OCI-LY1 (cell line): Measurements from ENCODE around the gene RCOR3.
"Not testable (repeated sequence)": the region's sequence is repeated elsewhere in the genome, so short reads cannot be mapped to it uniquely, and the experiment has no call there.

Experiments used
- H2AFZ ChIP-seq: fragments of 200-600 bp; sonication (generic), shearing (Covaris generic); 2 replicates; pipeline ENCODE4 v1.6.0; 2014; ENCODE audit warnings: antibody characterized with exemption, mild to moderate bottlenecking, low read length
- H3F3A ChIP-seq: fragments of 200-600 bp; sonication (generic), shearing (Covaris generic); 2 replicates; pipeline ENCODE4 v1.6.0; 2014; ENCODE audit warnings: mild to moderate bottlenecking, antibody characterized with exemption, low read length, moderate library complexity; ENCODE audit not compliant: insufficient read depth
- H3K27ac ChIP-seq: fragments of 200-600 bp; sonication (generic); 2 replicates; pipeline ENCODE4 v1.5.1; 2014; ENCODE audit warnings: low read length, mixed run types, mild to moderate bottlenecking, low read depth; ENCODE audit not compliant: poor library complexity, severe bottlenecking
- H3K27me3 ChIP-seq: fragments of 200-600 bp; sonication (generic); 2 replicates; pipeline ENCODE4 v1.6.0; 2014; ENCODE audit warnings: antibody characterized with exemption, mild to moderate bottlenecking, low read length, moderate library complexity; ENCODE audit not compliant: insufficient read depth
- H3K36me3 ChIP-seq: fragments of 200-600 bp; sonication (generic); 2 replicates; pipeline ENCODE4 v1.6.1; 2014; ENCODE audit warnings: mild to moderate bottlenecking, antibody characterized with exemption, low read length, moderate library complexity, mixed read lengths; ENCODE audit not compliant: insufficient read depth
- H3K4me1 ChIP-seq: fragments of 200-600 bp; sonication (generic); 2 replicates; pipeline ENCODE4 v1.5.1; 2014; ENCODE audit warnings: mild to moderate bottlenecking, low read length, moderate library complexity; ENCODE audit not compliant: insufficient read depth, severe bottlenecking
- H3K4me2 ChIP-seq: fragments of 200-600 bp; sonication (generic), shearing (Covaris generic); 2 replicates; pipeline ENCODE4 v1.6.1; 2014; ENCODE audit warnings: low read length
- H3K4me3 ChIP-seq: fragments of 200-600 bp; sonication (generic); 2 replicates; pipeline ENCODE4 v1.5.1; 2014; ENCODE audit warnings: low read length, low read depth, mild to moderate bottlenecking, mixed read lengths; ENCODE audit not compliant: poor library complexity, severe bottlenecking
- H3K79me2 ChIP-seq: fragments of 200-600 bp; shearing (Covaris generic); 2 replicates; pipeline ENCODE4 v1.6.1; 2016; ENCODE audit warnings: mixed run types, low read length, mixed read lengths; ENCODE audit not compliant: insufficient read depth
- H3K9ac ChIP-seq: fragments of 200-600 bp; sonication (generic), shearing (Covaris generic); 2 replicates; pipeline ENCODE4 v1.6.1; 2014; ENCODE audit warnings: mild to moderate bottlenecking, low read length, mixed read lengths
- H3K9me2 ChIP-seq: fragments of 200-600 bp; sonication (generic), shearing (Covaris generic); 2 replicates; pipeline ENCODE4 v1.6.1; 2014; ENCODE audit warnings: low read depth, mild to moderate bottlenecking, low read length, mixed read lengths
- H3K9me3 ChIP-seq: fragments of 200-600 bp; shearing (Covaris generic); 2 replicates; pipeline ENCODE4 v1.6.1; 2014; ENCODE audit warnings: low read length, mixed read lengths
- H4K20me1 ChIP-seq: fragments of 200-600 bp; sonication (generic), shearing (Covaris generic); 2 replicates; pipeline ENCODE4 v1.6.0; 2016; ENCODE audit warnings: mild to moderate bottlenecking, low read length; ENCODE audit not compliant: insufficient read depth
- EZH2 ChIP-seq: fragments of 200-600 bp; sonication (generic), shearing (Covaris generic); IDR thresholded peaks from 2 replicates; pipeline ENCODE4 v1.8.0; 2017; ENCODE audit warnings: borderline replicate concordance, mixed run types, mild to moderate bottlenecking, antibody characterized with exemption, low read length, moderate library complexity, mixed read lengths
- TF ChIP-seq, protein P1 (sequence below): fragments of 200-600 bp; sonication (generic), shearing (Covaris generic); IDR thresholded peaks from 2 replicates; pipeline ENCODE4 v1.5.1; 2017; ENCODE audit warnings: mild to moderate bottlenecking, antibody characterized with exemption, low read length, moderate library complexity, mixed read lengths

Gene RCOR3

GRCh38 chr1:211247921-211248320 lies 11.2 kb upstream of the RCOR3 start:
- no peak overlapping the region for H3K4me2 ChIP-seq
- no peaks in the 10 kb centered on the region for H3K27me3 ChIP-seq
- H3K4me3 ChIP-seq = no peak overlapping the region
- no peak overlapping the region for H3K27ac ChIP-seq
- H3K36me3 ChIP-seq = no peaks in the 10 kb centered on the region
- no peak overlapping the region for H2AFZ ChIP-seq
- H3K9me2 ChIP-seq = no peaks in the 10 kb centered on the region
- H3K4me1 ChIP-seq = no peaks in the 10 kb centered on the region
- H4K20me1 ChIP-seq = no peaks in the 10 kb centered on the region
- TF ChIP-seq EZH2 = no peak
- TF ChIP-seq, protein P1, sequence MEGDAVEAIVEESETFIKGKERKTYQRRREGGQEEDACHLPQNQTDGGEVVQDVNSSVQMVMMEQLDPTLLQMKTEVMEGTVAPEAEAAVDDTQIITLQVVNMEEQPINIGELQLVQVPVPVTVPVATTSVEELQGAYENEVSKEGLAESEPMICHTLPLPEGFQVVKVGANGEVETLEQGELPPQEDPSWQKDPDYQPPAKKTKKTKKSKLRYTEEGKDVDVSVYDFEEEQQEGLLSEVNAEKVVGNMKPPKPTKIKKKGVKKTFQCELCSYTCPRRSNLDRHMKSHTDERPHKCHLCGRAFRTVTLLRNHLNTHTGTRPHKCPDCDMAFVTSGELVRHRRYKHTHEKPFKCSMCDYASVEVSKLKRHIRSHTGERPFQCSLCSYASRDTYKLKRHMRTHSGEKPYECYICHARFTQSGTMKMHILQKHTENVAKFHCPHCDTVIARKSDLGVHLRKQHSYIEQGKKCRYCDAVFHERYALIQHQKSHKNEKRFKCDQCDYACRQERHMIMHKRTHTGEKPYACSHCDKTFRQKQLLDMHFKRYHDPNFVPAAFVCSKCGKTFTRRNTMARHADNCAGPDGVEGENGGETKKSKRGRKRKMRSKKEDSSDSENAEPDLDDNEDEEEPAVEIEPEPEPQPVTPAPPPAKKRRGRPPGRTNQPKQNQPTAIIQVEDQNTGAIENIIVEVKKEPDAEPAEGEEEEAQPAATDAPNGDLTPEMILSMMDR = no peak
- no peak overlapping the region for H3K9ac ChIP-seq
- H3K79me2 ChIP-seq = no peaks in the 10 kb centered on the region
- H3F3A ChIP-seq = no peaks in the 10 kb centered on the region
- H3K9me3 ChIP-seq = no peaks in the 10 kb centered on the region

GRCh38 chr1:211249611-211250010 lies 9.6 kb upstream of the RCOR3 start:
- not testable (repeated sequence) for H4K20me1 ChIP-seq, H3K27me3 ChIP-seq, H3K4me3 ChIP-seq, H3F3A ChIP-seq, H3K4me1 ChIP-seq, H3K9ac ChIP-seq, H2AFZ ChIP-seq, H3K79me2 ChIP-seq, H3K36me3 ChIP-seq, H3K9me3 ChIP-seq, H3K27ac ChIP-seq, H3K4me2 ChIP-seq, H3K9me2 ChIP-seq

DNA sequence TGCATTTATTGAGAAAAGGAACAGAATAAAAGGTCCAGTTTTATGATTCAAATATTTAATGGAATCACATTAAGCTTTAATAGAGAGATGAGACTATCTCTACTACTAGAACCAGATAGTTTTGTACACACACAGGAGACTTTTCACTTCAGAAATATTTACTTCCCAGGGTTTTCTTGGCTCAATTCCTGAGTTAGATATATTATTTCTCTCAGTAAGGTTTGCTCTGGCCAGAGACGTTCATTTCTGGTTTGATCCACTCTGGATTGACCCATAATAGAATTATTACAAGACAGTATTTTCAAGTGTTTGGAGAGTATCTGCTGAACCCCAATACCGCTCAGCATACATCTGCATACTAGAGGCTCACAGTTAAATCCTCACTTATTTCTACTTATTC lies 1.3 kb upstream of the RCOR3 start:
- H3K9ac ChIP-seq = peak overlapping the region; percentile 85; the same call in 1 of the 2 replicates
- 0 out of 2 replicates have a peak, but pooled peaks cover 5% of the 10 kb centered on the region for H3K36me3 ChIP-seq
- H3K4me2 ChIP-seq = peak overlapping the region; percentile 84
- no peak overlapping the region for H2AFZ ChIP-seq
- H3K4me1 ChIP-seq = peaks cover 20% of the 10 kb centered on the region
- peaks cover 13% of the 10 kb centered on the region; the same call in 1 of the 2 replicates for H3K79me2 ChIP-seq
- no peaks in the 10 kb centered on the region for H4K20me1 ChIP-seq
- TF ChIP-seq, protein P1 = no peak
- TF ChIP-seq EZH2 = no peak
- H3K9me3 ChIP-seq = no peaks in the 10 kb centered on the region
- no peaks in the 10 kb centered on the region for H3K27me3 ChIP-seq
- H3K9me2 ChIP-seq = no peaks in the 10 kb centered on the region
- H3K27ac ChIP-seq = no peak overlapping the region
- H3F3A ChIP-seq = no peaks in the 10 kb centered on the region
- peak overlapping the region; percentile 85 for H3K4me3 ChIP-seq

DNA sequence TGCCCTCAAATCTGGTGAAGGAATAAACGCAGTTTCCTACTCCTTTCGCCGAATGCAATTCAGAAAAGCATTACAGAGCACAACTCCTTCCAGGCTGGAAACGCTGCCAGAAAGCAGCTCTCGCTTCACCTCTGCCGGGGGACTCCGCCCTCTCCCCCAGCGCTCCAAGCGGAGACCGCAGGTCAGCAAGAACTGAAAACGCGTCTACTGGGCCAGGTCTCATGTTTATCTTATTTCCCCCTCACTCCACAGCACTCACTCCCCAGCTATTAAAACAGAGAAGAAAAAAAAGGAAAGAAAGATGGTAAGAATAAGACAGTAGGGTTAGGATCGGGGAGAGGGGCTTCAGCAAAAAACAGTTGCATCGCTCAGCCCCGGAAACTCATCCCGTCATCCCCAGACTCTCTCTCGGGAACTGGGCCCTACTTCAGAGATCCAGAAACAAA lies 833 bp upstream of the RCOR3 start:
- no peak overlapping the region for H2AFZ ChIP-seq
- H3K9me2 ChIP-seq = no peaks in the 10 kb centered on the region
- peaks cover 8% of the 10 kb centered on the region; the same call in 1 of the 2 replicates for H3K36me3 ChIP-seq
- TF ChIP-seq EZH2 = no peak
- peaks cover 13% of the 10 kb centered on the region; the same call in 1 of the 2 replicates for H3K79me2 ChIP-seq
- no peaks in the 10 kb centered on the region for H4K20me1 ChIP-seq
- H3K27me3 ChIP-seq = no peaks in the 10 kb centered on the region
- H3K4me2 ChIP-seq = peak overlapping the region; percentile 84
- H3F3A ChIP-seq = no peaks in the 10 kb centered on the region
- peak overlapping the region; percentile 85 for H3K4me3 ChIP-seq
- peak overlapping the region; percentile 85 for H3K9ac ChIP-seq
- peak overlapping the region; percentile 96 for H3K27ac ChIP-seq
- peaks cover 20% of the 10 kb centered on the region for H3K4me1 ChIP-seq
- H3K9me3 ChIP-seq = no peaks in the 10 kb centered on the region
